PC-3 (cell line): Measurements from ENCODE around the gene MAP7D3.

ENCODE experiments used
- EZH2 ChIP-seq: fragments of 300-600 bp; sonication (generic); IDR thresholded peaks from one replicate; pipeline ENCODE4 v1.6.1; 2017; ENCODE audit warnings: antibody characterized with exemption, mild to moderate bottlenecking, low read length; ENCODE audit not compliant: unreplicated experiment
- TF ChIP-seq, protein P1 (sequence below): fragments of 300-600 bp; sonication (generic); conservative IDR thresholded peaks from 2 replicates; pipeline ENCODE4 v1.5.1; 2017; ENCODE audit warnings: antibody characterized with exemption, low read depth, mild to moderate bottlenecking, low read length

DNA sequence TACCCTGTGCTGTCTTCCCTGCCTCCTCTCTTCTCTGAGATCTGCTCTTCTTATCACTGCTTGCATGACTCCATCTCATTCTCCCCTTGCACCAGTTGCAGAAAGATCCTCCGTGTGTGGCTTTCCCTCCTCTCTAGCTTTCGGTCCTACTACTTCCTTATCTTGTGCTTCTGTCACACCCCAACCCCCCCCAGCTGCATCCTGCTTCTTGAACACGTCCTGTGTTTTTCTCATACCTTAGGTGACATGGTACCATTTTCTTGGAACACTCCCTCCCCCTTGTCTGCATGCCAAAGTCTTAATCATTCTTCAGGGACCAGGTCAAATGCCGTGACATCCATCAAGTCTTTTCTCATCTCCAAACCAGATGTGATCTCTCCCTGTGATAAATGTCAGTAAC, 57.4 kb downstream of the MAP7D3 start:
- no peak for TF ChIP-seq EZH2
- TF ChIP-seq, protein P1, sequence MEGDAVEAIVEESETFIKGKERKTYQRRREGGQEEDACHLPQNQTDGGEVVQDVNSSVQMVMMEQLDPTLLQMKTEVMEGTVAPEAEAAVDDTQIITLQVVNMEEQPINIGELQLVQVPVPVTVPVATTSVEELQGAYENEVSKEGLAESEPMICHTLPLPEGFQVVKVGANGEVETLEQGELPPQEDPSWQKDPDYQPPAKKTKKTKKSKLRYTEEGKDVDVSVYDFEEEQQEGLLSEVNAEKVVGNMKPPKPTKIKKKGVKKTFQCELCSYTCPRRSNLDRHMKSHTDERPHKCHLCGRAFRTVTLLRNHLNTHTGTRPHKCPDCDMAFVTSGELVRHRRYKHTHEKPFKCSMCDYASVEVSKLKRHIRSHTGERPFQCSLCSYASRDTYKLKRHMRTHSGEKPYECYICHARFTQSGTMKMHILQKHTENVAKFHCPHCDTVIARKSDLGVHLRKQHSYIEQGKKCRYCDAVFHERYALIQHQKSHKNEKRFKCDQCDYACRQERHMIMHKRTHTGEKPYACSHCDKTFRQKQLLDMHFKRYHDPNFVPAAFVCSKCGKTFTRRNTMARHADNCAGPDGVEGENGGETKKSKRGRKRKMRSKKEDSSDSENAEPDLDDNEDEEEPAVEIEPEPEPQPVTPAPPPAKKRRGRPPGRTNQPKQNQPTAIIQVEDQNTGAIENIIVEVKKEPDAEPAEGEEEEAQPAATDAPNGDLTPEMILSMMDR = no peak
